ENCODE results near the gene STPG2. TPM values are rescaled to one million over a fixed set of nuclear protein-coding genes. Genes with fewer than 3 reads are reported as not detected.
"Not testable (repeated sequence)": the region's sequence is repeated elsewhere in the genome, so short reads cannot be mapped to it uniquely, and the experiment has no call there.

The STPG2 gene
- total RNA-seq, 4 donors from 2014 or later: 0.90 to 2.4 (median 1.5) TPM

- Histone ChIP-seq H3K27ac (no peak overlapping the region), H3K4me3 (no peak overlapping the region), H3K9me3 (no peaks in the 10 kb centered on the region), H3K4me1 (no peaks in the 10 kb centered on the region), H3K36me3 (no peaks in the 10 kb centered on the region), H3K27me3 (no peaks in the 10 kb centered on the region)
- no peak for TF ChIP-seq CTCF (IDR thresholded peaks at IDR 0.05)
- TF ChIP-seq POLR2A (IDR thresholded peaks at IDR 0.05): no peak
- TF ChIP-seq EP300 (IDR thresholded peaks at IDR 0.05): no peak
- WGBS, 2 donors: 61 to 67% methylated on average over 2 of the region's 2 CpGs
- DNase-seq (ENCODE audit: low spot score in 2 of 2): no peak
These were observed 566.3 kb downstream of the STPG2 start for GRCh38 chr4:97577004-97577403.

- WGBS, 2 donors: 88 to 96% methylated on average over 2 of the region's 2 CpGs
- no peak for DNase-seq (ENCODE audit: low spot score in 2 of 2)
- TF ChIP-seq POLR2A (IDR thresholded peaks at IDR 0.05) (no peak), CTCF (IDR thresholded peaks at IDR 0.05) (no peak), EP300 (IDR thresholded peaks at IDR 0.05) (no peak)
- H3K9me3 ChIP-seq: peaks cover 0 to 12% (median 0%) of the 10 kb centered on the region in 4 donors
- H3K4me3 ChIP-seq: no peak overlapping the region
- no peaks in the 10 kb centered on the region for H3K4me1 ChIP-seq
- no peak overlapping the region for H3K27ac ChIP-seq
- H3K36me3 ChIP-seq: no peaks in the 10 kb centered on the region
- H3K27me3 ChIP-seq: no peaks in the 10 kb centered on the region
These were observed 583.3 kb downstream of the STPG2 start for GRCh38 chr4:97560009-97560408.

GRCh38 chr4:97558204-97558778, 585.0 kb downstream of the STPG2 start:
- no peak overlapping the region for H3K27ac ChIP-seq
- 76 to 80% methylated on average over 4 of the region's 4 CpGs for WGBS, 2 donors
- H3K4me1 ChIP-seq: no peaks in the 10 kb centered on the region
- TF ChIP-seq POLR2A (IDR thresholded peaks at IDR 0.05): no peak
- no peak for TF ChIP-seq CTCF (IDR thresholded peaks at IDR 0.05)
- TF ChIP-seq EP300 (IDR thresholded peaks at IDR 0.05): no peak
- H3K27me3 ChIP-seq: no peaks in the 10 kb centered on the region
- H3K4me3 ChIP-seq: no peak overlapping the region
- no peaks in the 10 kb centered on the region for H3K36me3 ChIP-seq
- DNase-seq (ENCODE audit: low spot score in 2 of 2): no peak
- H3K9me3 ChIP-seq: peaks cover 0 to 12% (median 0%) of the 10 kb centered on the region in 4 donors

GRCh38 chr4:97550637-97551036, 592.6 kb downstream of the STPG2 start:
- not testable (repeated sequence) for H3K4me1 ChIP-seq; H3K27me3 ChIP-seq; H3K36me3 ChIP-seq; H3K27ac ChIP-seq; DNase-seq (ENCODE audit: low spot score in 2 of 2); H3K4me3 ChIP-seq; H3K9me3 ChIP-seq
- 94 to 96% methylated on average over 10 of the region's 10 CpGs for WGBS, 2 donors

GRCh38 chr4:97548943-97549583, 594.2 kb downstream of the STPG2 start:
- Histone ChIP-seq H3K27me3 (no peaks in the 10 kb centered on the region), H3K36me3 (no peaks in the 10 kb centered on the region), H3K9me3 (no peaks in the 10 kb centered on the region), H3K27ac (no peak overlapping the region), H3K4me1 (peaks cover 0 to 5% (median 0%) of the 10 kb centered on the region in 4 donors), H3K4me3 (no peak overlapping the region)
- TF ChIP-seq POLR2A (IDR thresholded peaks at IDR 0.05) (no peak), EP300 (IDR thresholded peaks at IDR 0.05) (no peak), CTCF (IDR thresholded peaks at IDR 0.05) (no peak)
- WGBS, 2 donors: 81 to 90% methylated on average over 2 of the region's 2 CpGs
- DNase-seq (ENCODE audit: low spot score in 2 of 2): no peak
